CD4-positive, alpha-beta memory T cell (primary cell): ENCODE measurements around the gene ST6GALNAC4. TPM values are rescaled to one million over a fixed set of nuclear protein-coding genes. Genes with fewer than 3 reads are reported as not detected.
"Not testable (repeated sequence)": the region's sequence is repeated elsewhere in the genome, so short reads cannot be mapped to it uniquely, and the experiment has no call there.

Experiments used
- CTCF ChIA-PET: fragments of 350-600 bp; sonication (Branson Sonifier 250); formaldehyde crosslinking; loops from one replicate; lab custom pipeline; 2021; ENCODE audit warnings: inconsistent platforms; ENCODE audit not compliant: partially characterized antibody; lab: Charles Lee
- POLR2A ChIA-PET: fragments of 350-600 bp; sonication (Branson Sonifier 250); formaldehyde crosslinking; loops from one replicate; lab custom pipeline; 2021; ENCODE audit not compliant: partially characterized antibody; lab: Charles Lee
- DNase-seq, 5 donors: peaks; one replicate each; pipeline versions ENCODE4 v3.0.0 to v3.0.0-alpha.2; 2020 to 2022; ENCODE audit warnings: mixed read lengths in 1 of 5
- H3K27ac ChIP-seq: one replicate; pipeline ENCODE4 v1.7.0; 2013; ENCODE audit warnings: low read depth, low read length
- H3K27me3 ChIP-seq: 2 replicates; pipeline ENCODE4 v1.7.0; 2013; ENCODE audit warnings: mild to moderate bottlenecking, low read length, moderate library complexity; ENCODE audit not compliant: insufficient read depth
- H3K36me3 ChIP-seq: 2 replicates; pipeline ENCODE4 v1.7.0; 2013; ENCODE audit warnings: mild to moderate bottlenecking, low read length, moderate library complexity; ENCODE audit not compliant: insufficient read depth
- H3K4me1 ChIP-seq: 2 replicates; pipeline ENCODE4 v1.7.0; 2013; ENCODE audit warnings: mild to moderate bottlenecking, low read length, moderate library complexity; ENCODE audit not compliant: insufficient read depth
- H3K4me3 ChIP-seq, 2 donors: one replicate each; pipeline ENCODE4 v1.7.0; 2013; ENCODE audit warnings: low read length in 2 of 2, mild to moderate bottlenecking in 1 of 2
- H3K9me3 ChIP-seq, 2 donors: one replicate each; pipeline ENCODE4 v1.7.0; 2013; ENCODE audit warnings: low read length in 2 of 2, control low read depth in 1 of 2; ENCODE audit not compliant: control insufficient read depth in 1 of 2
- H3K27ac Mint-ChIP-seq, 7 donors: one replicate each; pipeline ENCODE4 v1.8.0; 2020 to 2021; ENCODE audit warnings: mixed read lengths in 7 of 7, mild to moderate bottlenecking in 6 of 7, inconsistent platforms in 3 of 7, moderate library complexity in 3 of 7
- H3K27me3 Mint-ChIP-seq, 2 donors: one replicate each; pipeline ENCODE4 v1.8.0; 2020 to 2021; ENCODE audit warnings: mixed read lengths in 2 of 2
- H3K36me3 Mint-ChIP-seq, 2 donors: one replicate each; pipeline ENCODE4 v1.8.0; 2020 to 2021; ENCODE audit warnings: mixed read lengths in 2 of 2, inconsistent platforms in 1 of 2, mild to moderate bottlenecking in 1 of 2
- H3K4me1 Mint-ChIP-seq, 4 donors: one replicate each; pipeline ENCODE4 v1.8.0; 2020 to 2021; ENCODE audit warnings: mixed read lengths in 4 of 4, mild to moderate bottlenecking in 1 of 4
- H3K4me3 Mint-ChIP-seq, 8 donors: one replicate each; pipeline ENCODE4 v1.8.0; 2020 to 2021; ENCODE audit warnings: mixed read lengths in 8 of 8, mild to moderate bottlenecking in 7 of 8, moderate library complexity in 6 of 8, inconsistent platforms in 3 of 8
- H3K9me3 Mint-ChIP-seq, 8 donors: one replicate each; pipeline ENCODE4 v1.8.0; 2020 to 2021; ENCODE audit warnings: mixed read lengths in 8 of 8, mild to moderate bottlenecking in 5 of 8, inconsistent platforms in 3 of 8, moderate library complexity in 1 of 8
- intact Hi-C: fragments of 100-400 bp; cut with micrococcal nuclease; formaldehyde crosslinking; loops from one replicate; pipeline ENCODE4 v1.15.1; 2023
- polyA plus RNA-seq, 2 donors: library from polyadenylated mRNA; unstranded; fragments of 300-500 nt; fragmentation: Illumina TruSeq; gene quantifications; one replicate each; pipeline ENCODE4 v1.2.3, GENCODE V29; 2021
- total RNA-seq, 2 experiments: library from RNA; stranded (reverse); gene quantifications; one replicate each; pipeline ENCODE4 v1.2.3, GENCODE V29; 2021

ST6GALNAC4 gene
- total and polyA plus RNA-seq, 4 experiments from 2014 or later = 10.2 to 38.1 (median 27.1) TPM

DNA sequence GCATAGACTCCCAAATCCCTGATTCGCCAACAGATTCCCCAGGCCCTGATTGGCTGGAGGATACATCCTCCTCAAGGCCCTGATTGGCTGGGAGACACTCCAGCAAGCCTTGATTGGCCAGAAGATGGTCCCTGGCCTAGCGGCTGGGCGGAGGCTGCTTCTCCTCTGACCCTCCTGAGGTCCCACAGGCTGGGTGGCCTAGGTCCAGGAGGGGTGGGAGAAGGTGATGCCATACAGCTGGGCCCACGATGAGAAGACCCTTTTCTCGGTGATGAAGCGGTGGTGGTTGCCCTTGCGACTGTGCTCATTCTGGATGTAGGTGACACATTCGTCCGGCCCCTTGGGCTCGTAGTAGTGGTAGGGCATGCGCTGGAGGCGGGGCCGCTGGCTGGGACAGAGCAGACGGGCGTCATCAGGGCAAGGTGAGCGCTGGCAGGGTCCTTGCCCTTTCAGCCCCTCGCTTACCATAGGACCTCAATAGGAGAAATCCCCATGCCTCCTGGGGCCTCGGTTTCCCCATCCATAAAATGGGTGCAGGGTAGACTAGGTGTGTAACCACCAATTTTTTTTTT lies 30.4 kb downstream of the ST6GALNAC4 start:
- Mint-ChIP-seq H3K4me3 (no peak overlapping the region), H3K9me3 (no peaks in the 10 kb centered on the region), H3K27ac (peak overlapping the region in 4 of 7 donors; percentile 12 to 57 (median 26)), H3K27me3 (no peaks in the 10 kb centered on the region), H3K4me1 (peaks cover 0 to 20% (median 13%) of the 10 kb centered on the region in 4 donors), H3K36me3 (peaks cover 24 to 65% of the 10 kb centered on the region in 2 donors)
- Histone ChIP-seq H3K4me1 (no peaks in the 10 kb centered on the region), H3K36me3 (peaks cover 43% of the 10 kb centered on the region), H3K9me3 (no peaks in the 10 kb centered on the region), H3K27ac (no peak overlapping the region), H3K4me3 (no peak overlapping the region), H3K27me3 (no peaks in the 10 kb centered on the region)
- POLR2A ChIA-PET = interaction anchor here (1.5 kb wide), 1 partner anchor 18 kb away, joined by 5 read pairs; no protein-coding TSS in a partner anchor
- CTCF ChIA-PET = no interaction called here
- DNase-seq = peak in 1 of 5 donors; percentile 5
- intact Hi-C loops = no loop called here

DNA sequence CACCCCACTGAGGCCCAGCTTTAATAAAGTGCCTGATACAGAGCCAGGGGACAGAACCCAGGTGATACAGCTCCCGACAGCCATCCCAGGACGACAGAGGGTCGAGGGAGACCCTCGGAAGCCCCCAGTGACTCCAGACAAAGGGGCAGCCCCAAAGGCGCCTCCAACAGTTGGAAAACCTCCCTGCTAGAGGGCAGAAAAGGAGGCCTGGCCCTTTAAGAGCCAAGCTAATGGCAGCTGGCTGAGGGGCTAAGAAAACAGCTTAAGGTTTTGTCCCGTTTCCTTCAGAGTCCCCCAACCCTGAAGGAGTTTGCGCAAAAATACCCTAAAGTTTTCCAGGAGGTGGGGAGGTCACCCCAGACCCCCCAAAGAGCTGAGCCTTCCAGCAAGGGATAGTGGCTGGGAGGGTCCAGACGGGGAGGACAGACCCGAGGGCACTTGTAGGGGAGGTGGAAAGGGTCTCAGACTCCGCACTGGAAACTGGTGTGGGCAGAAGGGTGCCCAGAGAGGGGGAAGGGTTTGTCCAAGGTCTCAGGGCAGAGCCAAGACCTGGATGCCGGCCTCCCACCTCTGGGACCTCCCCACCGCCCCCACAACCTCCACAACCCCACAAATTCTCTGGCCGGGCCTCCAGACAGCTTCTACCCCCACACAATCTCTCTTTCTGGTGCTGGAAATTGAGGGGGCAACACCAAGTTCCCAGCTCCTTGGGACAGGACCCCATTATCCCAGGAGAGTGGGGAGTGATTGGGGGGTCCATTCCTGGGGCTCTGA lies 31.1 kb downstream of the ST6GALNAC4 start:
- POLR2A ChIA-PET = interaction anchor here (0.9 to 1.5 kb wide), 2 partner anchors 19 to 30 kb away, joined by 3 to 5 read pairs; no protein-coding TSS in a partner anchor
- Histone ChIP-seq H3K27me3 (no peaks in the 10 kb centered on the region), H3K4me3 (no peak overlapping the region), H3K36me3 (peaks cover 39% of the 10 kb centered on the region), H3K27ac (no peak overlapping the region), H3K9me3 (no peaks in the 10 kb centered on the region), H3K4me1 (no peaks in the 10 kb centered on the region)
- no peak for DNase-seq
- CTCF ChIA-PET = interaction anchor here (0.9 to 1.3 kb wide), 2 partner anchors 14 to 151 kb away, joined by 3 read pairs; partner anchors contain the start of gene TOR2A
- peaks cover 17 to 57% of the 10 kb centered on the region in 2 donors for H3K36me3 Mint-ChIP-seq
- peaks cover 0 to 15% (median 11%) of the 10 kb centered on the region in 4 donors for H3K4me1 Mint-ChIP-seq
- peak overlapping the region in 4 of 7 donors; percentile 2 to 73 (median 44) for H3K27ac Mint-ChIP-seq
- no peaks in the 10 kb centered on the region for H3K27me3 Mint-ChIP-seq
- H3K9me3 Mint-ChIP-seq = no peaks in the 10 kb centered on the region
- H3K4me3 Mint-ChIP-seq = no peak overlapping the region
- intact Hi-C loops = no loop called here

DNA sequence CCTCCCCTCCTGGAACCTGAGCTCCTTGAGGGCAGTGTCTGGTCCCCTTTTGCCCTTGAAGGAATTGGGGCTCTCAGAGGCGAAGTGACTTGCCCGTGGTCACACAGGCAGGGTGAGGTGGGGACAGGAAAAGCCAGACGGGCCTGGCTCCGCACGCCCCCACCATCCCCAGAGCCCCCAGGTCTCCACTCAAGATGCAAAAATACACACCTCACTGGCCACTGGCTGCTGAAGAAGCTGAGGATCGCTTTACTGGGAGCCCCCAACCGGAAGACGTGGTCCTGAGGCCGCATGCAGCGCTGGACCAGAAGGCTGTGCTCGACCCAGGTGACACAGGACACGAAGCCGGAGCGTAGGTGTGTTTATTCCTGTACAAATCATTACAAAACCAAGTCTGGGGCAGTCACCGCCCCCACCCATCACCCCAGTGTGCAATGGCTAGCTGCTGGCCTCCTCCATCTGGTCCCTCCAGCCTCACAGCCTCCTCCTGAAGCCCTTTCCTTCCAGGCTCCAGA lies 31.8 kb downstream of the ST6GALNAC4 start:
- H3K9me3 ChIP-seq = no peaks in the 10 kb centered on the region
- Mint-ChIP-seq H3K27me3 (no peaks in the 10 kb centered on the region), H3K4me3 (no peak overlapping the region), H3K27ac (peak overlapping the region in 3 of 7 donors; percentile 52 to 73 (median 57)), H3K9me3 (no peaks in the 10 kb centered on the region), H3K4me1 (peaks cover 0 to 13% (median 9%) of the 10 kb centered on the region in 4 donors), H3K36me3 (peaks cover 17 to 51% of the 10 kb centered on the region in 2 donors)
- no peak overlapping the region for H3K27ac ChIP-seq
- ChIA-PET CTCF (interaction anchor here (0.9 to 1.3 kb wide), 2 partner anchors 13 to 150 kb away, joined by 3 read pairs; partner anchors contain the start of gene TOR2A), POLR2A (interaction anchor here (0.9 to 1.5 kb wide), 2 partner anchors 20 to 31 kb away, joined by 3 to 5 read pairs; no protein-coding TSS in a partner anchor)
- intact Hi-C loops = no loop called here
- no peak overlapping the region for H3K4me3 ChIP-seq
- DNase-seq = no peak
- H3K27me3 ChIP-seq = no peaks in the 10 kb centered on the region
- H3K36me3 ChIP-seq = peaks cover 32% of the 10 kb centered on the region
- H3K4me1 ChIP-seq = no peaks in the 10 kb centered on the region

DNA sequence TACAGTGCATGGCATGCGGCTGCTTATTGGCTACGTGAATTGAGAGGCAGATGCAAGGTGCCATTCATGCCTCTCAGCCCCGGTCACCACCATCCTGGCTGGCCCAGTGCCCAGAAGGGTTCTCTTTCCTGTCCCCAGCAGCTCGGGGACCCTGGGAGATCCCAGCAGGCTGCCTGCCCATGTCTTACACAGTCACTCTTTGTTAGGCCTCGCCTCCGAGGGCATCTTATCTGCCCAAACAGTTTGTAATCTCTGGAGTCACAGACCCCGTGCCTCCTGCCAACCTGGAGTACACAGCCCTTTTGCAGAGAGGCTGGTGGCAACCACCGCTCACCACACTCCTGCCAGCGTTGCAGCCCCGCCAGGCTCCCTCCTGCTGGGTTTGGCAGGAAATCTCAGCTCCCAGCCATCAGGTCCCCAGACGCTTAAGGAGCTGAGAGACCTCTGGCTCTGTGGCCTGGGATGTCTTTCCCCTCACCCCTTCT lies 32.4 kb downstream of the ST6GALNAC4 start:
- Mint-ChIP-seq H3K9me3 (no peaks in the 10 kb centered on the region), H3K4me1 (peaks cover 0 to 13% (median 9%) of the 10 kb centered on the region in 4 donors), H3K36me3 (peaks cover 17 to 48% of the 10 kb centered on the region in 2 donors), H3K4me3 (no peak overlapping the region), H3K27ac (peak overlapping the region in 4 of 7 donors; percentile 19 to 72 (median 51)), H3K27me3 (no peaks in the 10 kb centered on the region)
- CTCF ChIA-PET = interaction anchor here (1.3 kb wide), 1 partner anchor 150 kb away, joined by 3 read pairs; the partner anchor contains the start of gene TOR2A
- H3K27ac ChIP-seq = no peak overlapping the region
- intact Hi-C loops = no loop called here
- H3K4me3 ChIP-seq = no peak overlapping the region
- POLR2A ChIA-PET = no interaction called here
- DNase-seq = no peak
- no peaks in the 10 kb centered on the region for H3K27me3 ChIP-seq
- no peaks in the 10 kb centered on the region for H3K4me1 ChIP-seq
- H3K9me3 ChIP-seq = no peaks in the 10 kb centered on the region
- H3K36me3 ChIP-seq = peaks cover 28% of the 10 kb centered on the region

DNA sequence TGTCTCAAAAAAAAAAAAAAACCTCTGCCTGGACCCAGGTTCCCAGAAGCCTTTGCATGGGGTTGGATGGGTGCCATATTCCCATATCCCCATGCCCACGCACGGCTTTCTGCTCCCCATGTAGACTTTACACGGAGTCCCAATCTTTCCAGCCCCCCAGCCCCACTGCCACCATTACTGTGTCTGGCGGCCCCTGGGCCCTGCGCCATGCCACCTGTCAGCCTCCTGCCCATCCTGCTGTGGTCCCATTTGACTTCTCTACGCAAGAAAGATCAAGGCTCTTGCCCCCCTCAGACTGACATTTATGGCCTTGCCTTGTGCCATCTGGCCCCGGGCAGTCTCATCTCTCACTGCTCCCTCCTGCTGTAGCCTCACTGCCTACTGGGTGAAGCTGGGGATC lies 32.9 kb downstream of the ST6GALNAC4 start:
- DNase-seq = no peak
- Mint-ChIP-seq H3K9me3 (no peaks in the 10 kb centered on the region), H3K27me3 (no peaks in the 10 kb centered on the region), H3K36me3 (peaks cover 17 to 48% of the 10 kb centered on the region in 2 donors), H3K4me3 (no peak overlapping the region), H3K27ac (peak overlapping the region in 5 of 7 donors; percentile 19 to 72 (median 52)), H3K4me1 (peaks cover 0 to 16% (median 9%) of the 10 kb centered on the region in 4 donors)
- Histone ChIP-seq H3K27me3 (no peaks in the 10 kb centered on the region), H3K4me3 (no peak overlapping the region), H3K27ac (no peak overlapping the region), H3K36me3 (peaks cover 28% of the 10 kb centered on the region), H3K9me3 (no peaks in the 10 kb centered on the region), H3K4me1 (no peaks in the 10 kb centered on the region)
- ChIA-PET POLR2A (no interaction called here), CTCF (interaction anchor here (3.1 kb wide), 1 partner anchor 38 kb away, joined by 12 read pairs; no protein-coding TSS in a partner anchor)
- intact Hi-C loops = loop anchor here (2.0 kb wide), 1 partner anchor 21 kb away; no protein-coding TSS in a partner anchor

DNA sequence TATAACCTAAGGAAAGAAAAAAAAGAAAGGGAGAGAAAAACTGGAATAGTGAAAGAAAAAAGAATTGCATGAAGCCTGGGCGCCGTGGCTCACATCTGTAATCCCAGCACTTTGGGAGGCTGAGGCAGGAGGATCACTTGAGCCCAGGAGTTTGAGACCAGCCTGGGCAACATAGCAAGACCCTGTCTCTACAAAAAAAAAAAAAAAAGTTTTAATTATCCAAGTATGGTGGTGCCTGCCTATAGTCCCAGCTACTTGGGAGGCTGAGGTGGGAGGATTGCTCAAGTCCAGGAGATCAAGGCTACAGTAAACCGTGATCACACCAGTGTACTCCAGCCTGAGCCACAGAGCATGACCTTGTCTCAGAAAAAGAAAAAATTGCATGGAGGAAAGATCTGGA lies 35.1 kb downstream of the ST6GALNAC4 start:
- not testable (repeated sequence) for H3K4me3 Mint-ChIP-seq, H3K27ac ChIP-seq, H3K27me3 Mint-ChIP-seq, H3K9me3 Mint-ChIP-seq, H3K4me3 ChIP-seq, H3K27me3 ChIP-seq, DNase-seq, H3K9me3 ChIP-seq
- peaks cover 3 to 29% (median 14%) of the 10 kb centered on the region in 4 donors for H3K4me1 Mint-ChIP-seq
- peaks cover 12 to 34% of the 10 kb centered on the region in 2 donors for H3K36me3 Mint-ChIP-seq
- H3K27ac Mint-ChIP-seq = peak overlapping the region in 2 of 7 donors; percentile 15 to 70
- Histone ChIP-seq H3K4me1 (peaks cover 11% of the 10 kb centered on the region), H3K36me3 (peaks cover 14% of the 10 kb centered on the region)
- intact Hi-C loops = loop anchor here (2.0 kb wide), 1 partner anchor 23 kb away; no protein-coding TSS in a partner anchor
- POLR2A ChIA-PET = interaction anchor here (1.0 kb wide), 2 partner anchors 17 to 18 kb away, joined by 3 to 4 read pairs; partner anchors contain the start of gene ST6GALNAC6
- CTCF ChIA-PET = interaction anchor here (1.5 to 3.1 kb wide), 3 partner anchors 12 to 41 kb away, joined by 6 to 16 read pairs (median 12); no protein-coding TSS in a partner anchor
